Right forelimb (tissue), 1 donor: Measurements from ENCODE around the gene TFAM.
"Not testable (repeated sequence)": the region's sequence is repeated elsewhere in the genome, so short reads cannot be mapped to it uniquely, and the experiment has no call there.

ENCODE experiments used
- DNase-seq: peaks from one replicate; pipeline ENCODE4 v3.0.0-alpha.2; 2018

Gene TFAM

GRCh38 chr10:58373442-58373827, 11.8 kb upstream of the TFAM start:
- DNase-seq, result no peak

DNA sequence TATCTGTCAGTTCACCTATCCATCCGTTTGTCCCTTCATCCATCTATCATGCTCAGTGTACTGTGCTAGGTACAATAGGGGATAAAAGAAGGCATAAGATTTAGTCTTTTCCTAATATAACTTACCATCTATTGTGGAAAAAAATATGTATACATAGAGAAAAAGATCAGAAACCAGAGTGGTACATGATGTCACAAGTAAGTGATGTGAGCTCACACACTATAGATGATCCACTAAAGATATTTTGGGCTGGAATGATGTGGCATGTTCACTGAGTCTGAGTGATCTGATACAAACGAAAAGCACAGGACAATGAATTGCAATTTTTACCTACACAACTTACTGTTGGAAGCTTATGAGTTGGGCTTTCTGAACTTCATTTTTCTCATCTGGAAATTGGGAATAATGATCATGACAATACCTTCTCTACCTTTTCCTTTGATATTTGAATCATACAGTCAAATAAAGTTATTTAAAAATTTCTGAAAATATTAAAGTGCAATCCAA, 2.7 kb upstream of the TFAM start:
- DNase-seq, result no peak

GRCh38 chr10:58384095-58384494, 1.1 kb upstream of the TFAM start:
- no peak for DNase-seq

DNA sequence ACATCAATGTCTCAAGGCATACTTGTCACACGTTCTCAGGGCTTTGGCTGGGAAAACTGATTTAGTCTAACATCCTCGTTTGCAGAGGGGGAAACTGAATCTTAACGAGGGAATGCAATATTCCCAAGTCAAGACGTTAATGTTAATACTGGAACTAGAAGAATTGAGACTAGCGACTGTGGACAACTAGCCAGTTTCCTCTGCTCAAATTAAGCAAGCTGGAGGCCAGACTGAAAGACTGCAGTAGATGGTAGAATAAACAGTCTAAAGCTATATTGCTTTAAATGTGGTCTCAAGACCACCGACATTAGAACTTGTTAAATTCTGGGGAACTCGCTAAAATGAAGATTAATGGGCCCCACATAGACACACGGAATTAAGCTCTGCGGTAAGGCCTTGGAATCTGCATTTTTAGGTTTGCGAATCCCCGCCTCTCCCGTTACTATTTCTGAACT, 639 bp upstream of the TFAM start:
- DNase-seq, result no peak

- no peak for DNase-seq
Observed at GRCh38 chr10:58385784-58386112, 538 bp downstream of the TFAM start.

DNA sequence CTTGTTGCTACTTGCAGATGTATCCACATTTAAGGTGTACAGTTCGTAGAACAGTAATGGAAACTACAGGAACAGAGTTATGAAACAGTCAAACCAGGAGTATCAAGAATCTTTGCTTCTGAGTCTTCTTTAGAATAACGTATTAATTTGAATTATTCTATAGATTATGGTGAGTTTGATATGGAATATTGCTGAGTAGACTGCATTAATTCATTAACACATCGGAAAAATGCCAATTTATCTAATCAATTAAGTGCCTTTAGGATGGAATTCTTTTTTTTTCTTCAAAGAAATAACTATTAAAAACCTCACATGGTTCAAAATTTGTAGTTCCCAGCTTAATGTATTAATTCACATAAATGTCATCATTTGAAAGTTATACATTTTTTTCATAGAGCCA, 3.8 kb downstream of the TFAM start:
- DNase-seq, result no peak

GRCh38 chr10:58393317-58393716, 8.1 kb downstream of the TFAM start:
- no peak for DNase-seq

GRCh38 chr10:58394471-58394870, 9.3 kb downstream of the TFAM start:
- DNase-seq, result no peak

GRCh38 chr10:58396057-58396456, 10.8 kb downstream of the TFAM start:
- DNase-seq, result no peak

DNA sequence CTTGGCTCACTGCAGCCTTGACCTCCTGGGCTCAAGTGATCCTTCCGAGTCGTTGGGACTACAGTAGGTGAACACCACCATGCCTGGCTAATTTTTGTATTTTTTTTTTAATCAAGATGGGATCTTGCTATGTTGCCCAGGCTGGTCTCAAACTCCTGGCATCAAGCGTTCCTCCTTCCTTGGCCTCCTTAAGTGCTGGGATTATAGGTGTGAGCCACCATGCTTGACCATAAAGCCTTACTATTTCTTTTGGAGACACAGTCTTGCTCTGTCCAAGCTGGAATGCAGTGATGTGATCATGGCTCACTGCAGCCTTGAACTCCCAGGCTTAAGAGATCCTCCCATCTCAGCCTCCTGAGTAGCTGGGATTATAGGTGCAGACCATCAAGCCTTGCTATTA, 12.6 kb downstream of the TFAM start:
- DNase-seq, result no peak

DNA sequence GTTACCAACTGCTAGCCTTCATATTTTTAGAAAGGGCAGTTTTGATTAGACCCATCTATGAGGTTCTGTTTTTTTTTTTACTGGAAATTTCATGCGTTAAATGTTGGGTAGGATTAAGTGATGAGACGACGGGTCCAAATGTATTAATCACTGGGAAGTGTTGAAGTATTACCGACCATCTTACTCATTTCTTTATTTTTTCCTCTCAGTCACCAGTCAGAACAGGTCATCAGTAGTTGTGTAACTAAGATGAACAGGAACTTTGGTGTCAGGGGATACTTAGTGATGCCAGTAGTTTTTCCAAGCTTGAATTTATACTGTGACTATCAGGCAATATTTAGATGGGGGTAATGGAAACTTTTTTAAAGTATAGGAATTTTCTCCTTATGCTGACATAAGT, 14.2 kb downstream of the TFAM start:
- DNase-seq, result no peak

DNA sequence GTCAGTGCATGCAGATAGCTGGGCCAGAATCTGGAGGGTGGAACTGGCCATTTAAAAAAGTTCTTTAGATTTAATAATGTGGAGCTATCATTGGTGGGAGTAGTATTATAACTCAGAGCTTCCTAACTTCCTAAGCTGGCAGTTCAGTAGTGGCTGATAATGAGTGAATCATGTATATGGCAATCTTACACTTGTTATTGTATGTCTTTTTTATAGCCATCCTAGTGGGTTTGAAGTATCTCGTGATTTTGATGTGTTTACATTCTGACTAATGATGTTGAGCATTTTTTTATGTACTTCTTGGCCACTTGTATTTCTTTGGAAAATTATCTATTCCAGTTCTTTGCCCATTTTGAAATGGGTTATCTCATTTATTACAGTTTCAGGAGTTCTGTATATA, 15.4 kb downstream of the TFAM start:
- DNase-seq, result no peak

DNA sequence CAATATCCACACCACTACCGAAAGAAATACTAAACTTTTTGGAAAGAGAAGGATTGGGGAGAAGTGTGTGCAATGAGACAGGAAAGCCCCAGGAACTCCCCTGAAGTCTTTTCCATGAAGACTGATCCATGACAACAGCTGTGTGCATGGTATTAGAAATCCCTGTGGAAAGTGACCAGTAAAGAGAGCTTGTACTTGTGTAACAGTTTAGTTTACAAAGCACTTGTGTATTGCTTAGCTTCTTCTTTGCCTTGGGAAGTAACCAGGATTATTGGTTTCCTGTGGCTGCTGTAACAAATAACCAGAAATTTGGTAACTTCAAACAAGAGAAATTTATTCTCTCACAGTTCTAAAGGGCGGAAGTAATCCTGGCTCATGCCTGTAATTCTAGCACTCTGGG, 18.8 kb downstream of the TFAM start:
- DNase-seq, result no peak

DNA sequence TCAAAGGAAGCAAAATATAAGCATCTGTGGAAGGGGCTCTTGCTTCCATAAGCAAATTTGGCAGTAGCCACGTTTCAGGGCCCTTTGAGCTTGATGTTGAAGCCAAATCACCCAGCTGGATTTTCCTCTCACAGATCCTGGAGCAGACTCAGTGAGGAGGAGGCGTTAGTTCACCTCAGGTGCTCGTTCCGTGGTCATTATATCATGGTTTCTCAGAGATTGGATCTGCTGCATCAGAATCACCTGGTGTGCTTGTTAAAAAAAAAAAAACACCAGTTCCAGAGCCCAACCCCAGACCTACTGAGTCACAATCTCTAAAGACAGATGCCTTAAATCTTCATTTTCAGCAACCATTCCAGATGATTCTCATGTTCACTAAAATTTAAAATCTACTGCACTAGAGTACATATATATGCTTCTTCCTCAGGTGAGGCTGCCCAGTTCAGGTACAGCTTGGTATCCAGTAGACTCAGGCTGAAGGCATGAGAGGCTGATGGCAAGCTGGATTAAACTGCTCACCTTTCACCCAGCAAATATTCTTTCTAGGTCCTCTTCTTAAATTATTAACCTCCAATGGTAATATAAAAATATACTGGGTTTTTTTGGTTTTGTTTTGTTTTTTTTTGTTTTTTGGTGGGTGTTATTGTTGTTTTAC, 24.9 kb downstream of the TFAM start:
- DNase-seq, result no peak

DNA sequence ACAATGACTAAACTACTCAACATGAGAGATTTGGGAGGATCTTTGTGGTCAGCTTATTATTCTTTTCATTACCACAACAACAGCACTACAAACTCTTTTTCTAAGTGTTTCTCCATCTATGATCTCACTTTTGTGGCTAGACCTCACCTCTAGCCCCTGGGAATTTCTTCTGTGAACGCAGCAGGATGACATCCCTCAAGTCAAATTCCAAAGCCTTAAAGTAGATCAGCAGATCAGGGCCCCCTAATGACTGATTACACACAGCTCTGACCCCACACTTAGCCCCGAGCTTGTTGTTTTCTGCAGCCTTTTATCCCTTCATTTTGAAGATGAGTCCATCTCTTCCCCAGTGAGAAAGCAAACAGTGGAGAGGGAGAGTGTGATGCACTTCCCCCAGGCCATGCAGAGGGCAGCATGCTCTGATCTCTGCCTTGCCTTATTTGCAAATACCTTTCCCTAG, 27.3 kb downstream of the TFAM start:
- DNase-seq, result no peak

GRCh38 chr10:58414270-58415041, 29.2 kb downstream of the TFAM start:
- DNase-seq, result peak; percentile 67

- no peak for DNase-seq
Observed at GRCh38 chr10:58415757-58416156, 30.5 kb downstream of the TFAM start.

- DNase-seq, result not testable (repeated sequence)
Observed at GRCh38 chr10:58417902-58418301, 32.7 kb downstream of the TFAM start.

DNA sequence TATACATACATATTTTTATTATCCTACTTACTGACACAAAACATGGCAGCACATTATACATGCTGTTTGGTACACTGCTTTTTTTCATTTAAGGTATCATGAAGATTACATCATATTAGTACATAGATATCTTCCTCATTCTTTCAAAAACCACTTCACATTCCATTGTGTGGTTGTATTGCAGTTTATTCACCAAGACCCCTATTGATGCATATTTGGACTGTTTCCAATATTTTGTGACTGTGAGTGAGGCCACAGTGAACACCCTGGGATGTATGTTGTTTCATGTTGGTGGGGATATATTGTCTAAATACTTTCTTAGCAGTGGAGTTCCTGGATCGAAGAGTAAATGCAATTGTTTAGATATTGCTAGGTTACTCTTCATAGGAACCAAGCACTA, 39.0 kb downstream of the TFAM start:
- no peak for DNase-seq

DNA sequence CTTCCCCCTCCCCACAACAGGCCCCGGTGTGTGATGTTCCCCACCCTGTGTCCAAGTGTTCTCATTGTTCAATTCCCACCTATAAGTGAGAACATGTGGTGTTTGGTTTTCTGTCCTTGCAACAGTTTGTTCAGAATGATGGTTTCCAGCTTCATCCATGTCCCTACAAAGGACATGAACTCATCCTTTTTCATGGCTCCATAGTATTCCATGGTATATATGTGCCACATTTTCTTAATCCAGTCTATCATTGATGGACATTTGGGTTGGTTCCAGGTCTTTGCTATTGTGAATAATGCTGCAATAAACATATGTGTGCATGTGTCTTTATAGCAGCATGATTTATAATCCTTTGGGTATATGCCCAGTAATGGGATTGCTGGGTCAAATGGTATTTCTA, 43.2 kb downstream of the TFAM start:
- not testable (repeated sequence) for DNase-seq

GRCh38 chr10:58431903-58432302, 46.7 kb downstream of the TFAM start:
- no peak for DNase-seq

- DNase-seq, result no peak
Observed at GRCh38 chr10:58433066-58433465, 47.9 kb downstream of the TFAM start.

DNA sequence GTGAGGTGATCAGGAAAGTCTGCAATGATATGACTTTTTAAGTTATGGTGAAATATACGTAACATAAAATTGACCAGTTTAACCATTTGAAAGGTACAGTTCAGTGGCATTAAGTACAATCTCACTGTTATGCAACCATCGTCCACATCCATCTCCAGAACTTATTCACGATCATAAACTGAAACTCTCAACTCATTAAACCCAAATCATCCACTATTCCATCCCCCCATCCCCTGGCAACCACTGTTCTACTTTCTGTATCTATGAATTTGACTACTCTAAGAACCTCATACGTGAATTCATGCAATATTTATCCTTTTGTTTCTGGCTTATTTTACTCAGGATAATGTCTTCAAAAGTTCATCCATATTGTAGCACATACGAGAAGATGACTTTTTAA, 48.4 kb downstream of the TFAM start:
- no peak for DNase-seq

DNA sequence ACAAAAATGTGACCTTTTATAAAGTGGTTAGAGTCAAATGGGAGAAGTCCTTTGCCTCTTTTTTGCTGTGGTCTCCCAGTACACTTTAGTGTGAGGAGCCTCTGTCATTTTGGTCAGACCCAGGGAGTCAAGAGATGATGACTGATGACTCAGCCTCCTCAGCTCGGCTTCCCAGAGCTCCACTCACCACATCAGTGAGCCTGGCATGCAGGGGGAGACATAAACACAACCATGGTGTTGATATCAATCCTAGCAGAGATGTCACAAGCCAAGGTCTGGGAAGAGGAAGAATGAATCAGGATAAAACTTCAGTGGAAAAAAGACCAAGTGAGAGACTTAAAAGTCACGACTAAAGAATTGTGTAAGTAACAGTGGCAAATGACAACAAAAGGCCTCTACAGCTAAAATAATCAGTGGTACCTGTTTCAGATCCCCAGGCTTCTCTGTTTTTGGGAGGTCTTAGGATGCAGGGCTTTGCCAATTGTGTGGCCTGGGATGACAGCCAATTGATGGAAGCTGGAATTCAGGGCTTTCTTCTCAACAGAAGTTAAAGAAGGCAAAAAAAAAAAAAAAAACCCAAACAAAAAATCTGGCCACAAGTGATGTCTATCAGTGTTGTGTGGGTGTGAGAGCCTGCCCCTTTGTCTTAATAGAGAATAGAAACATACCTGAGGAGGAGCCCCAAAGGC, 50.2 kb downstream of the TFAM start:
- peak; percentile 49 for DNase-seq
